NCI-H2171 (cell line): Measurements from ENCODE around the gene EGLN3.
"Not testable (repeated sequence)": the region's sequence is repeated elsewhere in the genome, so short reads cannot be mapped to it uniquely, and the experiment has no call there.

Source experiments
- DNase-seq: peaks from one replicate; lab custom pipeline; 2025; lab: John Stamatoyannopoulos, UW

EGLN3 gene

DNA sequence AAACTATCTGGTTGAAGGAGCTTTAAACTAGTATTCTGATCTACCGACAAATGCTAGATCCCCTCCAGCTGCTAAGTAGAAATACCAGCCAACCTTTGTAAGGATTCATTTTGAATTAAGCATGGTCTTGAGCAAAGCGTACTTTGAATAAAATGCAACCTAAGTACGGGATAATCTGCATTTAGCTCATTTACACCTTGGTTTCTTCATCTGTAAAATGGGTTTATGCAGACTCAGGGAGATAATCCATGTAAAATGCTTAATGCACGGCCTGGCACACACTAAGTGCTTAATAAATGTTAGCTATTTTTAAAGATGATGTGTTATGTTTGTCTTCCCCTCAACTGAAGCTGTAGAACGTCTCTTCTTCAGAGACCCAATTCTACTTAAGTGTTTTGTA lies 15.9 kb downstream of the EGLN3 start:
- DNase-seq, result no peak

DNA sequence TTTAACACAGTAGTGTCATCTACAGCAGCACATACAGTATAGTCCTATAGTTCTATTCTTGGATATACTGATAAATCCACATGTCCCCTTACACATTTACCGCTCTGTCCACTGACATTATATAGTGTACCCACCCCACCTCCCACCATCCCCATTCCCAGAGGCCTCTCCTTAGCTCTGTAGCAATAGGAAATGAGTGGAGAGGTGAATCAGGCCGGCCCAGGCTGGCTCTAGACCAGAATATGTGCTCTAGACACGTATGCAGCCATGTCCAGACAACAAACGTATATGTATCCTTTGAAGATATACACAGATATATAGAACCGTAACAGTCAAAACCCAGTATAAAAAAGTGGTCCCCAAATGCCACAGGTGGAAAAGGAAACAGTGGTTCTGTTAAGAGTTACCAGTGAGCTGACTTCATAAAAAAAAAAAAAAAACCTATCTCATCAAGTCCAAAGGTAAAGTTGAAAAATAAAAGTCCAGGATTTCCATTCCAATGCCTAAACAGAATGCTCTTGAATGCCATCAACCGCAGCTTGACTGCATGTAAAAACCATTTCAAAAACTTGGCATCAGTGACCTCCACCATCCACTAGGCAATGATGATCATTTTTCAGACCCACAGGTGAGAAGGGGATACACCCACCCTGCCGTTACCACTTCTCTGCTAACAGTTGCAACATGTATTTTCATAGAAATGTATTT lies 16.7 kb downstream of the EGLN3 start:
- no peak for DNase-seq

DNA sequence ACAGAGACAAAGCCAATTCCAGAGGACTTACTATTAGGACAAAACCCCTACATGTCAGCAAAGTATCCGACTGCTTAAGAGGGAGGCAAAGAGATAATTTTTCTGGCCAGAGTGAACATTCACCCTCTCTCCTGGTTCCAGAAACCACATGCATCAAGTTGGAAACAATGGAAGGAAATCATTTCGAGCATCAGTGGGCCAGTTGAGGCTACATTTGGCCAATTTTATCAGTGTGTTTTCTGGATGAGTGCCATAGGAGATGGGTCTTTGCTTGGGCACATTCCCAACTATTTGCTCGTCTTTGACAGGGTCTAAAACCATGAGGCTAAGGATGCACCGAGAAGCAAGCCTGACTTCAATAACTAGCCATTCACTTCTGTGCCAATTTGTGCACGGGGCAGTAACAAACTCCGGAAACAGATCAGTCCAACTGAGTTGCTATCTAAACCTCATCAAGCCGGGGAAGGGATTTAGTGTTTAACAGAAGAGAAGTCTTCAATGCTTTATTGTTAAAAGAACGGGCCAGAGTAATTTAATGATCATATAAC lies 17.4 kb downstream of the EGLN3 start:
- no peak for DNase-seq

DNA sequence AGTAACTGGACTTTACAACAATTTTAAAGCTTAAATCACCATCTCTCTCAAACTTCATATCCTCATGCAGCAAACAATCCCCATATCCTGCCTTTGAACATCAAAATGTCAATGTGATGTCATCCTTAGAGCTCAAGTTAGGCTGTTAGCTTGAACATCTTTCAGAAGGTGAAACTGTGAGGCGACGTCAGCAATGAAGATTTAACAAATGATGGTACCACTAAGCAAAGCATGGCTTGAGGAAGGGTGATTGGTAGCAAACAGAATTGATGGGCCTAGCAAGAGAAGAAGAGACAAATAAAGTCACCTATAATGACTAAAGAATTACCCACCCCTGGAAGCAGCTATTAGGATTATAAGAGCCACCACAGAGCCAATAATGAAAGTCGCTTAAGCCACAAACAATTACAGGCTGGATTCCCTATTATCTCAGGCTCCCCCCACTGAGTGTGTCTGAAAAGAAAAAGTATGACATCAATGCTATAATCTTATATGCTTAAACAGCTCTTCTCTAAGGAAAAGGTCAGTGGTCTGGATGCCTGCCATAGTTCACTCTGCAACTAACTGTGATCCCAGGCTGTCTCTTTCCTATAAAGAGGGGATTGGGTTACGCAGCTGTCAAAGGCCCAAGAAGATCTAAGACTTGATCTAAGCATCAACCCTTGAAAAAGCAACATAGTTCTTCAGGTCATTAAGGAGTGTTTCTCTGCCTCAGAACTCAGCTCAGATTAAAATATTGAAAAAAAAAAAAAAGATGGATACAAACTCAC lies 18.1 kb downstream of the EGLN3 start:
- DNase-seq, result no peak

GRCh38 chr14:33932033-33932432 lies 18.8 kb downstream of the EGLN3 start:
- no peak for DNase-seq

GRCh38 chr14:33931461-33931860 lies 19.4 kb downstream of the EGLN3 start:
- no peak for DNase-seq

- no peak for DNase-seq
Measured at GRCh38 chr14:33930439-33930838, 20.4 kb downstream of the EGLN3 start.

GRCh38 chr14:33929799-33930408 lies 21.0 kb downstream of the EGLN3 start:
- DNase-seq, result no peak

- DNase-seq, result no peak
Measured at GRCh38 chr14:33928895-33929294, 22.0 kb downstream of the EGLN3 start.

GRCh38 chr14:33927944-33928343 lies 22.9 kb downstream of the EGLN3 start:
- DNase-seq, result no peak

DNA sequence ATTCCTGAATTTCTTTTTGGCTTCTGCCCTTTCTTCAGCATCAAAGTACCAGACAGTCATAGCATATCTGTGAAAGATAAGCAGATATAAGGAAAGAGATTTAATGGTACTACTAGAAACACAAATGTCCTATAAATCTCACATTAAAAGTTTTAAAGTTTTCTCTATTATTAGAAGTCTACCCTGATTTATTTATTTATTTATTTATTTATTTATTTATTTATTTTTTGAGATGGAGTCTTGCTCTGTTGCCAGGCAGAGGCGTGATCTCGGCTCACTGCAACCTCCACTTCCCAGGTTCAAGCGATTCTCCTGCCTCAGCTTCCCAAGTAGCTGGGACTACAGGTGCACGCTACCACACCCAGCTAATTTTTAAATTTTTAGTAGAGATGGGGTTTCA lies 23.9 kb downstream of the EGLN3 start:
- DNase-seq, result not testable (repeated sequence)

DNA sequence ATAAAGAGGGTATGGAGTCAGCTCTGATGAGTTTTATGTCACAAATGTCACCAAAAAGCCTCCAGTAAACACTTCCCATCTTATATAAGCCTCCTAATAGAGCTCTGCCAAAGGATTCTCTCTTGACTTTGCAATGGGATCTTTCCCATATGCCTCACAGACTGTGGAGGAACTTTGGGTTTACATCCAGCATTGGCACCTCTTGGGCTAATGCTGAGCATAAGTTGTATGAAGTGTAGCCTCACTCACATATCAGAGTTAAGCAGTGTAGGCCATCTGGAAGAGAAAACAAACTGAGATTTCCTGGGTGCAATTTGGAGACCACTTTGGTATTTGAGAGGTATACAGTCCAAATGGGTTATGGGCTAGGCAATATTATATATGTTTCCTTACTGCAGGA lies 24.9 kb downstream of the EGLN3 start:
- DNase-seq, result no peak

DNA sequence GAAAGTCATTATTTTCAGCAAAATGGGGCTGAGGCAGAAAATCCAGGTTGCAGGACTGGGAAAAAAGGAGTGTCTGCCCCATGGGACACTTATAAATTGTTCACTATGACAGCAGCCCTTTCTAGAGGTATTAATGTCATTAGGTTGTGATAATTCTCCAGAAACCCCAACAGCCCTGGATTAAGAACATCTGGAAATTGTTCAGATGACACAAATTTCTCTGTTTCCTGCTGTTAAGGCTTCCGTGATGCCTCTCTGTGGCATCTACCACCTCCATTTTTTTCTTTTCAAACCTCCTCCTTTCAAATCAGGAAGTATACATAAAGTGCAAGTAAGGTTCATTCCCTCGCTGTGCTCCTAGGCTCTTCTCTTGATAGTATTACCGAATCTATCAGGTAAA lies 25.6 kb downstream of the EGLN3 start:
- DNase-seq, result no peak

- no peak for DNase-seq
Measured at GRCh38 chr14:33924566-33925100, 26.2 kb downstream of the EGLN3 start.

GRCh38 chr14:33922125-33922524 lies 28.7 kb downstream of the EGLN3 start:
- DNase-seq, result no peak

DNA sequence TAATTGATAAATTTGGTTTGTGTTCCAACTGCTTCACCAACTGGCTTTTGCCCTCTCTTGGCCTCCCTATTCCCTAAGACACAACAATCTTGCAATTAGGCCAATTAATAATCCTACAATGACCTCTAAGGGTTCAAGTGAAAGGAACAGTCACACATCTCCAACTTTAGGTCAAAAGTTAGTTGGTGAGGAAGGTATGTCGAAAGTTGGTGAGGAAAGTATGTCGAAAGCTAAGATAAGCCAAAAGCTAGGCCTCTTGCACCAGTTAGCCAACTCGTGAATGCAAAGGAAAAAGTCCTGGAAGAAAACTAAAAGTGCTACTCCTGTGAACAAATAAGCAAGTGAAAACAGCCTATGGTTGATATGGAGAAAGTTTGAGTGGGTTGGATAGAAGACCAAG lies 32.6 kb downstream of the EGLN3 start:
- no peak for DNase-seq

- DNase-seq, result no peak
Measured at GRCh38 chr14:33917661-33918060, 33.2 kb downstream of the EGLN3 start.

GRCh38 chr14:33916663-33917565 lies 34.0 kb downstream of the EGLN3 start:
- no peak for DNase-seq

DNA sequence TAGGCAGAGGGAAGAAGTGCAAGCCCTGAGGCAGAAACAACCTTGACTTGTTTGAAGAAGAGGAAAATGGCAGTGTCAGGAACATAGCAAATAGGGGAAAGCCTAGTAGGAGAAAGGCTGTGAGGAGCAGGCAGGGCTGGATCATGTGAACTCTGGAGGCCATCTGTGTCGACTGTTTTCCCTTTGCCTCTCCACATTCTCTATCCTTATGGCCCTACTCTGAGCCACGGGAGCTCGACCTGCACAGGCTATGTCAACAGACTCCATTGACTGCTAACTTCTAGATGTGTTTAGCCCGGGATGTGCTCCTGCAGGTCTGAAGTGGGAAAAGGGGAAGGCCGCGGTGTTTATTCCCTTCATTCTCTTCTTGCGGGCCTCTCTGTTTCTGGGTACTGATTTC lies 35.2 kb downstream of the EGLN3 start:
- DNase-seq, result no peak

- no peak for DNase-seq
Measured at GRCh38 chr14:33914676-33915516, 36.0 kb downstream of the EGLN3 start.

DNA sequence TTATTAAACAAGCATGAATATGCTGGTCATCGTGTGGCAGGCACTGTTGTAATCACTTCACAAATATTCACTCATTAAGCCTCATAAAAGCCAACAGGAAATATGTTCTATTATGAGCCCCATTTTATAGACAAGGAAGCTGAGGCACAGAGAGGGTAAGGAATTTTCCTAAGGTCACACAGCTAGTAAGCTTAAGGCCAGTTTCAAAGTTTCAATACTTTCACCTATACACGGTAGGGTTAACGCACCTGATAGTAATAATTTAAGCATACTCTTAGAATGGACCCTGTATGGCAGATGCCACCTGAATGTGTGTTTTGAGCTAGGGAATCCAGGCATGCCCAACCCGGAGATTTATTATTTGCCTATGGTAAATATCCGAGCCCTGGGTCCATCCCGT lies 39.8 kb downstream of the EGLN3 start:
- no peak for DNase-seq
